CD4-positive, alpha-beta T cell (primary cell): ENCODE measurements around the gene PLCB1. TPM values are rescaled to one million over a fixed set of nuclear protein-coding genes. Genes with fewer than 3 reads are reported as not detected.

Experiments
- ATAC-seq: fragments of 200-7000 bp; cut with Tn5 transposase; one replicate; pipeline ENCODE4 v1.10.0; 2022; ENCODE audit warnings: mild to moderate bottlenecking; ENCODE audit not compliant: poor library complexity
- CTCF ChIA-PET: fragments of 350-600 bp; sonication (Branson Sonifier 250); formaldehyde crosslinking; loops from one replicate; lab custom pipeline; 2021; ENCODE audit warnings: antibody characterized with exemption, inconsistent platforms; lab: Charles Lee
- POLR2A ChIA-PET: fragments of 350-600 bp; sonication (Branson Sonifier 250); formaldehyde crosslinking; loops from one replicate; lab custom pipeline; 2021; ENCODE audit warnings: antibody characterized with exemption, inconsistent platforms; lab: Charles Lee
- DNase-seq, 14 experiments: peaks; one replicate each; pipeline ENCODE4 v3.0.0-alpha.2; 2013 to 2020; ENCODE audit warnings: mixed read lengths in 2 of 14
- H3K27ac ChIP-seq, 2 donors: one replicate each; pipeline versions ENCODE4 v1.5.1 to v1.7.0; 2013; ENCODE audit warnings: low read length in 2 of 2, low read depth in 1 of 2, mild to moderate bottlenecking in 1 of 2
- H3K27me3 ChIP-seq, 2 experiments: 1 replicate in 1 of 2; 2 replicates in 1 of 2; pipeline versions ENCODE4 v1.6.1 to v1.7.0; 2013; ENCODE audit warnings: low read length in 2 of 2, control low read depth in 1 of 2, mild to moderate bottlenecking in 1 of 2, moderate library complexity in 1 of 2; ENCODE audit not compliant: insufficient read depth in 2 of 2, control insufficient read depth in 1 of 2
- H3K36me3 ChIP-seq: one replicate; pipeline ENCODE4 v1.6.1; 2013; ENCODE audit warnings: low read length, control low read depth; ENCODE audit not compliant: insufficient read depth
- H3K4me1 ChIP-seq: one replicate; pipeline ENCODE4 v1.6.1; 2013; ENCODE audit warnings: low read length, control low read depth; ENCODE audit not compliant: insufficient read depth
- H3K4me3 ChIP-seq: one replicate; pipeline ENCODE4 v1.5.1; 2013; ENCODE audit warnings: mild to moderate bottlenecking, low read length, moderate library complexity
- H3K9me3 ChIP-seq, 2 experiments: 1 replicate in 1 of 2; 2 replicates in 1 of 2; pipeline versions ENCODE4 v1.6.1 to v1.7.0; 2013; ENCODE audit warnings: low read length in 2 of 2, mild to moderate bottlenecking in 2 of 2, control low read depth in 1 of 2, moderate library complexity in 1 of 2; ENCODE audit not compliant: control insufficient read depth in 1 of 2, insufficient read depth in 1 of 2
- H3K27ac Mint-ChIP-seq: one replicate; pipeline ENCODE4 v1.8.0; 2020; ENCODE audit warnings: mixed read lengths
- H3K27me3 Mint-ChIP-seq: one replicate; pipeline ENCODE4 v1.8.0; 2021; ENCODE audit warnings: mixed read lengths
- H3K36me3 Mint-ChIP-seq: one replicate; pipeline ENCODE4 v1.8.0; 2021; ENCODE audit warnings: low read depth, mixed read lengths
- H3K4me1 Mint-ChIP-seq: one replicate; pipeline ENCODE4 v1.8.0; 2021; ENCODE audit warnings: low read depth, mixed read lengths
- H3K4me3 Mint-ChIP-seq: one replicate; pipeline ENCODE4 v1.8.0; 2020; ENCODE audit warnings: mild to moderate bottlenecking, mixed read lengths
- H3K9me3 Mint-ChIP-seq: one replicate; pipeline ENCODE4 v1.8.0; 2020; ENCODE audit warnings: mixed read lengths
- CTCF ChIP-seq: fragments of 200-600 bp; IDR thresholded peaks from one replicate; pipeline ENCODE4 v1.8.0; 2022; ENCODE audit warnings: antibody characterized with exemption, mild to moderate bottlenecking
- intact Hi-C, 2 experiments: fragments of 100-400 bp; cut with DNase I in 1 of 2; cut with micrococcal nuclease in 1 of 2; formaldehyde crosslinking; loops; one replicate each; pipeline versions ENCODE4 v1.15.1 to v1.9.0; 2023 to 2025; cut with DNase I, micrococcal nuclease
- total RNA-seq, 174 experiments: library from RNA in 2 of 174; stranded (reverse) in 2 of 174; gene quantifications; one replicate each; pipeline ENCODE4 v1.2.3 and lab custom pipeline; 2021 to 2026

The PLCB1 gene
- total RNA-seq, 2 experiments from 2014 or later = 3.8 to 5.6 TPM

- Histone ChIP-seq H3K4me3 (no peak overlapping the region), H3K27ac (no peak overlapping the region), H3K36me3 (no peaks in the 10 kb centered on the region), H3K27me3 (peaks cover 0 to 2% of the 10 kb centered on the region in 2 experiments), H3K4me1 (no peaks in the 10 kb centered on the region), H3K9me3 (no peaks in the 10 kb centered on the region)
- Mint-ChIP-seq H3K36me3 (no peaks in the 10 kb centered on the region), H3K9me3 (no peaks in the 10 kb centered on the region), H3K27me3 (peaks cover 15% of the 10 kb centered on the region), H3K4me3 (no peak overlapping the region), H3K4me1 (no peaks in the 10 kb centered on the region), H3K27ac (no peak overlapping the region)
- ATAC-seq (no peak), DNase-seq (no peak)
- intact Hi-C loops = no loop called here
- CTCF ChIA-PET = no interaction called here
- POLR2A ChIA-PET = interaction anchor here (0.5 kb wide), 1 partner anchor 1947 kb away, joined by 3 read pairs; no protein-coding TSS in a partner anchor
- TF ChIP-seq CTCF = no peak
Observed at GRCh38 chr20:8118760-8119159, 13.3 kb upstream of the PLCB1 start.

GRCh38 chr20:8121666-8122065 lies 10.4 kb upstream of the PLCB1 start:
- DNase-seq (no peak), ATAC-seq (no peak)
- Histone ChIP-seq H3K27ac (no peak overlapping the region), H3K27me3 (peaks cover 1 to 2% of the 10 kb centered on the region in 2 experiments), H3K4me1 (no peaks in the 10 kb centered on the region), H3K4me3 (no peak overlapping the region), H3K36me3 (no peaks in the 10 kb centered on the region), H3K9me3 (no peaks in the 10 kb centered on the region)
- no peaks in the 10 kb centered on the region for H3K36me3 Mint-ChIP-seq
- no peak overlapping the region for H3K4me3 Mint-ChIP-seq
- ChIA-PET POLR2A (no interaction called here), CTCF (no interaction called here)
- no peak overlapping the region for H3K27ac Mint-ChIP-seq
- no peaks in the 10 kb centered on the region for H3K4me1 Mint-ChIP-seq
- no peaks in the 10 kb centered on the region for H3K9me3 Mint-ChIP-seq
- peaks cover 1% of the 10 kb centered on the region for H3K27me3 Mint-ChIP-seq
- no peak for TF ChIP-seq CTCF
- intact Hi-C loops = no loop called here

- H3K27ac ChIP-seq = no peak overlapping the region
- Mint-ChIP-seq H3K27ac (no peak overlapping the region), H3K9me3 (no peaks in the 10 kb centered on the region), H3K27me3 (peaks cover 10% of the 10 kb centered on the region), H3K36me3 (no peaks in the 10 kb centered on the region), H3K4me1 (no peaks in the 10 kb centered on the region), H3K4me3 (no peak overlapping the region)
- intact Hi-C loops = no loop called here
- ChIA-PET CTCF (no interaction called here), POLR2A (no interaction called here)
- ATAC-seq = no peak
- no peaks in the 10 kb centered on the region for H3K36me3 ChIP-seq
- no peak for DNase-seq
- H3K9me3 ChIP-seq = no peaks in the 10 kb centered on the region
- TF ChIP-seq CTCF = no peak
- H3K27me3 ChIP-seq = peaks cover 2 to 4% of the 10 kb centered on the region in 2 experiments
- no peaks in the 10 kb centered on the region for H3K4me1 ChIP-seq
- H3K4me3 ChIP-seq = no peak overlapping the region
Observed at GRCh38 chr20:8124639-8125038, 7.4 kb upstream of the PLCB1 start.
